Activated T-cell treated with anti-CD3 and anti-CD28 coated beads, Interleukin-2, amount 50 U/mL, for 72 hours (primary cell): ENCODE results near the gene USP16. TPM values are rescaled to one million over a fixed set of nuclear protein-coding genes. Genes with fewer than 3 reads are reported as not detected.
A peak's percentile ranks its signal among the peaks of the same experiment; 100 is the strongest.
"Not testable (repeated sequence)": the region's sequence is repeated elsewhere in the genome, so short reads cannot be mapped to it uniquely, and the experiment has no call there.

Source experiments
- ATAC-seq, 2 donors: fragments of 150-1000 bp; cut with Tn5 transposase; replicated peaks in 1 of 2; 2 replicates each; pipeline ENCODE4 v1.10.0; 2021; ENCODE audit warnings: moderate library complexity in 2 of 2, mild to moderate bottlenecking in 1 of 2
- DNase-seq, 2 donors: peaks; one replicate each; pipeline ENCODE4 v3.0.0; 2021 to 2022; ENCODE audit warnings: mixed read lengths in 1 of 2
- H3K27ac Mint-ChIP-seq: one replicate; pipeline ENCODE4 v1.8.0; 2022; ENCODE audit warnings: mild to moderate bottlenecking, moderate library complexity, mixed read lengths
- H3K27me3 Mint-ChIP-seq: one replicate; pipeline ENCODE4 v1.8.0; 2022; ENCODE audit warnings: low read depth, mixed read lengths
- H3K36me3 Mint-ChIP-seq, 2 donors: one replicate each; pipeline ENCODE4 v1.8.0; 2022; ENCODE audit warnings: mixed read lengths in 2 of 2, mild to moderate bottlenecking in 1 of 2; ENCODE audit not compliant: insufficient read depth in 2 of 2
- H3K4me1 Mint-ChIP-seq: one replicate; pipeline ENCODE4 v1.8.0; 2022; ENCODE audit warnings: low read depth, mixed read lengths
- H3K4me3 Mint-ChIP-seq, 2 donors: one replicate each; pipeline ENCODE4 v1.8.0; 2022; ENCODE audit warnings: mild to moderate bottlenecking in 2 of 2, mixed read lengths in 2 of 2, moderate library complexity in 2 of 2
- H3K9me3 Mint-ChIP-seq, 2 donors: one replicate each; pipeline ENCODE4 v1.8.0; 2022; ENCODE audit warnings: mixed read lengths in 2 of 2
- total RNA-seq, 2 donors: library from RNA; stranded (reverse); gene quantifications; one replicate each; pipeline ENCODE4 v1.2.3, GENCODE V29; 2022

Gene USP16
- 10 to 100 TPM; 46.4 to 47.0 TPM for total RNA-seq

GRCh38 chr21:29024474-29025327 is at the start of gene USP16:
Gene USP16 (plus strand): TSS chr21:29024668. CDS start chr21:29027914, 3,246 bp downstream.
- DNase-seq (peak; percentile 92 to 93), ATAC-seq (peak; percentile 93 to 95)
- peaks cover 68% of the 10 kb centered on the region for H3K4me1 Mint-ChIP-seq
- no peaks in the 10 kb centered on the region for H3K27me3 Mint-ChIP-seq
- H3K27ac Mint-ChIP-seq = peak within 1 kb of the TSS; percentile 97
- H3K4me3 Mint-ChIP-seq = peak within 1 kb of the TSS; percentile 91 to 100
- H3K9me3 Mint-ChIP-seq = no peaks in the 10 kb centered on the region
- peaks cover 0 to 12% of the 10 kb centered on the region in 2 donors for H3K36me3 Mint-ChIP-seq

GRCh38 chr21:28975397-28975796 is 49.1 kb upstream of the USP16 start:
- no peaks in the 10 kb centered on the region for H3K4me1 Mint-ChIP-seq
- peaks cover 11 to 26% of the 10 kb centered on the region in 2 donors for H3K36me3 Mint-ChIP-seq
- DNase-seq = no peak
- ATAC-seq = no peak
- H3K4me3 Mint-ChIP-seq = no peak overlapping the region
- peak overlapping the region; percentile 14 for H3K27ac Mint-ChIP-seq
- no peaks in the 10 kb centered on the region for H3K27me3 Mint-ChIP-seq
- peaks cover 0 to 2% of the 10 kb centered on the region in 2 donors for H3K9me3 Mint-ChIP-seq

- Mint-ChIP-seq H3K4me3 (no peak overlapping the region), H3K4me1 (peaks cover 12% of the 10 kb centered on the region), H3K27me3 (no peaks in the 10 kb centered on the region), H3K36me3 (peaks cover 12 to 29% of the 10 kb centered on the region in 2 donors), H3K9me3 (no peaks in the 10 kb centered on the region), H3K27ac (peak overlapping the region; percentile 61)
- DNase-seq (no peak), ATAC-seq (no peak)
Observed at GRCh38 chr21:28979092-28979491, 45.4 kb upstream of the USP16 start.

- Mint-ChIP-seq H3K4me3 (no peak overlapping the region), H3K27ac (no peak overlapping the region), H3K27me3 (no peaks in the 10 kb centered on the region), H3K36me3 (peaks cover 10 to 32% of the 10 kb centered on the region in 2 donors), H3K9me3 (no peaks in the 10 kb centered on the region), H3K4me1 (peaks cover 14% of the 10 kb centered on the region)
- ATAC-seq = no peak
- DNase-seq = no peak
Observed at GRCh38 chr21:28982637-28983036, 41.8 kb upstream of the USP16 start.

GRCh38 chr21:28986677-28987076 is 37.8 kb upstream of the USP16 start:
- Mint-ChIP-seq H3K9me3 (no peaks in the 10 kb centered on the region), H3K4me3 (no peak overlapping the region), H3K36me3 (peaks cover 9 to 32% of the 10 kb centered on the region in 2 donors), H3K27me3 (no peaks in the 10 kb centered on the region), H3K27ac (no peak overlapping the region), H3K4me1 (peaks cover 51% of the 10 kb centered on the region)
- DNase-seq (no peak), ATAC-seq (no peak)

GRCh38 chr21:28988146-28988545 is 36.3 kb upstream of the USP16 start:
- H3K4me1 Mint-ChIP-seq = peaks cover 49% of the 10 kb centered on the region
- not testable (repeated sequence) for H3K27me3 Mint-ChIP-seq, H3K9me3 Mint-ChIP-seq, H3K27ac Mint-ChIP-seq, ATAC-seq
- H3K36me3 Mint-ChIP-seq = peaks cover 17 to 28% of the 10 kb centered on the region in 2 donors
- H3K4me3 Mint-ChIP-seq = peak overlapping the region; percentile 44 to 50
- DNase-seq = peak; percentile 22 to 55

- peaks cover 55% of the 10 kb centered on the region for H3K4me1 Mint-ChIP-seq
- peak overlapping the region; percentile 99 for H3K27ac Mint-ChIP-seq
- ATAC-seq (peak in 1 of 2 donors; percentile 0), DNase-seq (peak in 1 of 2 donors; percentile 7)
- H3K36me3 Mint-ChIP-seq = peaks cover 10 to 13% of the 10 kb centered on the region in 2 donors
- H3K27me3 Mint-ChIP-seq = no peaks in the 10 kb centered on the region
- H3K9me3 Mint-ChIP-seq = no peaks in the 10 kb centered on the region
- peak overlapping the region; percentile 94 to 99 for H3K4me3 Mint-ChIP-seq
Observed at GRCh38 chr21:28991861-28992525, 32.5 kb upstream of the USP16 start.

- DNase-seq = peak; percentile 98 to 99
- Mint-ChIP-seq H3K27ac (peak within 1 kb of the TSS; percentile 99), H3K4me3 (peak within 1 kb of the TSS; percentile 94 to 99), H3K4me1 (peaks cover 52% of the 10 kb centered on the region), H3K9me3 (no peaks in the 10 kb centered on the region), H3K27me3 (no peaks in the 10 kb centered on the region), H3K36me3 (peaks cover 9 to 13% of the 10 kb centered on the region in 2 donors)
- peak; percentile 92 to 95 for ATAC-seq
Observed at GRCh38 chr21:28992526-28993292, 31.8 kb upstream of the USP16 start, which contains the start of gene LTN1. Gene LTN1 (minus strand): TSS chr21:28992877. CDS start chr21:28992805, 72 bp downstream.

- Mint-ChIP-seq H3K27ac (peak overlapping the region; percentile 99), H3K27me3 (no peaks in the 10 kb centered on the region), H3K9me3 (no peaks in the 10 kb centered on the region), H3K36me3 (peaks cover 6 to 11% of the 10 kb centered on the region in 2 donors), H3K4me3 (peak overlapping the region; percentile 94 to 99), H3K4me1 (peaks cover 46% of the 10 kb centered on the region)
- ATAC-seq (no peak), DNase-seq (no peak)
Observed at GRCh38 chr21:28993293-28993629, 31.2 kb upstream of the USP16 start.

GRCh38 chr21:29002442-29003144 is 21.9 kb upstream of the USP16 start:
- Mint-ChIP-seq H3K9me3 (no peaks in the 10 kb centered on the region), H3K4me3 (peak overlapping the region; percentile 85 to 93), H3K36me3 (peaks cover 0 to 5% of the 10 kb centered on the region in 2 donors), H3K27ac (peak overlapping the region; percentile 94), H3K27me3 (no peaks in the 10 kb centered on the region), H3K4me1 (peaks cover 20% of the 10 kb centered on the region)
- peak; percentile 100 for ATAC-seq
- peak; percentile 95 to 96 for DNase-seq

- Mint-ChIP-seq H3K4me1 (peaks cover 20% of the 10 kb centered on the region), H3K27ac (no peak overlapping the region), H3K9me3 (no peaks in the 10 kb centered on the region), H3K27me3 (no peaks in the 10 kb centered on the region), H3K4me3 (no peak overlapping the region), H3K36me3 (peaks cover 0 to 5% of the 10 kb centered on the region in 2 donors)
- DNase-seq (no peak), ATAC-seq (no peak)
Observed at GRCh38 chr21:29005696-29006095, 18.8 kb upstream of the USP16 start.

GRCh38 chr21:29007135-29007534 is 17.3 kb upstream of the USP16 start:
- Mint-ChIP-seq H3K27me3 (no peaks in the 10 kb centered on the region), H3K9me3 (no peaks in the 10 kb centered on the region), H3K27ac (no peak overlapping the region), H3K36me3 (peaks cover 0 to 5% of the 10 kb centered on the region in 2 donors), H3K4me3 (no peak overlapping the region), H3K4me1 (peaks cover 11% of the 10 kb centered on the region)
- ATAC-seq (no peak), DNase-seq (no peak)
